Endothelial cell of umbilical vein (primary cell): ENCODE data around the gene DENND1B. TPM values are rescaled to one million over a fixed set of nuclear protein-coding genes. Genes with fewer than 3 reads are reported as not detected.

Source experiments
- BruUV-seq: library from RNA; stranded (reverse); fragments of 400-500 nt; replicated peaks from 2 replicates; lab custom pipeline; 2021; lab: Mats Ljungman, UMichigan
- CTCF ChIA-PET: fragments of 300-600, 350-600 bp; sonication (Branson Sonifier 250); formaldehyde crosslinking; loops from one replicate; lab custom pipeline; 2021; ENCODE audit warnings: antibody characterized with exemption, inconsistent platforms; lab: Charles Lee
- POLR2A ChIA-PET: fragments of 300-600, 350-600 bp; sonication (Branson Sonifier 250); formaldehyde crosslinking; loops from one replicate; lab custom pipeline; 2021; ENCODE audit warnings: antibody characterized with exemption, inconsistent platforms; lab: Charles Lee
- DNase-seq: peaks from one replicate; pipeline ENCODE4 v3.0.0-alpha.2; 2011; ENCODE audit warnings: low read depth, low spot score
- FAIRE-seq: peaks from 2 replicates; lab custom pipeline; 2011; peaks lifted over from hg19 to GRCh38; lab: Jason Lieb, UNC
- H2AFZ ChIP-seq: 2 replicates; pipeline ENCODE4 v1.6.0; 2012; ENCODE audit warnings: low read depth, low read length, control low read depth, inconsistent platforms
- H3K27ac ChIP-seq: 2 replicates; pipeline ENCODE4 v1.5.1; 2011; ENCODE audit warnings: low read depth, mild to moderate bottlenecking, control low read depth, low read length, moderate library complexity; ENCODE audit not compliant: insufficient read depth
- H3K27me3 ChIP-seq, 2 experiments: 2 replicates each; pipeline versions ENCODE4 v1.6.0 to v1.6.1; 2011; ENCODE audit warnings: low read length in 2 of 2, mixed read lengths in 1 of 2; ENCODE audit not compliant: control insufficient read depth in 2 of 2, insufficient read depth in 2 of 2
- H3K36me3 ChIP-seq, 2 experiments: 2 replicates in 1 of 2; 3 replicates in 1 of 2; pipeline ENCODE4 v1.5.1; 2011; ENCODE audit warnings: low read length in 2 of 2, mild to moderate bottlenecking in 1 of 2, moderate library complexity in 1 of 2; ENCODE audit not compliant: control insufficient read depth in 2 of 2, insufficient read depth in 2 of 2; ENCODE audit errors: extremely low read depth in 1 of 2
- H3K4me1 ChIP-seq: 3 replicates; pipeline ENCODE4 v1.5.1; 2011; ENCODE audit warnings: mild to moderate bottlenecking, low read length; ENCODE audit not compliant: control insufficient read depth, insufficient read depth; ENCODE audit errors: extremely low read depth
- H3K4me2 ChIP-seq: 2 replicates; pipeline ENCODE4 v1.6.1; 2011; ENCODE audit warnings: low read length, control low read depth, mixed read lengths; ENCODE audit not compliant: insufficient read depth
- H3K4me3 ChIP-seq, 3 experiments: fragments of 200-600 bp in 1 of 3; sonication (generic), shearing (Covaris generic) in 1 of 3; replicated peaks in 1 of 3; 2 replicates each; pipeline ENCODE4 v1.5.1; 2011 to 2016; ENCODE audit warnings: control low read depth in 3 of 3, low read length in 3 of 3, mild to moderate bottlenecking in 2 of 3, inconsistent platforms in 1 of 3, low read depth in 1 of 3, moderate library complexity in 1 of 3; ENCODE audit not compliant: insufficient read depth in 1 of 3
- H3K79me2 ChIP-seq: 2 replicates; pipeline ENCODE4 v1.6.0; 2012; ENCODE audit warnings: low read length, inconsistent platforms; ENCODE audit not compliant: control insufficient read depth, insufficient read depth
- H3K9ac ChIP-seq: replicated peaks from 2 replicates; pipeline ENCODE3; 2011; ENCODE audit warnings: low read length, control low read depth; ENCODE audit not compliant: insufficient read depth; ENCODE audit errors: extremely low read depth
- H3K9me1 ChIP-seq: replicated peaks from 3 replicates; pipeline ENCODE4 v1.6.0; 2011; ENCODE audit warnings: mild to moderate bottlenecking, low read length; ENCODE audit not compliant: control insufficient read depth, insufficient read depth; ENCODE audit errors: extremely low read depth
- H3K9me3 ChIP-seq: replicated peaks from 2 replicates; pipeline ENCODE4 v1.5.1; 2012; ENCODE audit warnings: low read length, inconsistent platforms; ENCODE audit not compliant: control insufficient read depth, insufficient read depth
- H4K20me1 ChIP-seq: replicated peaks from 2 replicates; pipeline ENCODE3; 2011; ENCODE audit warnings: mild to moderate bottlenecking, low read length; ENCODE audit not compliant: control insufficient read depth, insufficient read depth; ENCODE audit errors: extremely low read depth
- FOS ChIP-seq: IDR thresholded peaks from 2 replicates; pipeline ENCODE4 v1.6.1; 2011; ENCODE audit warnings: mild to moderate bottlenecking, low read length, moderate library complexity, borderline replicate concordance; ENCODE audit not compliant: insufficient read depth
- JUN ChIP-seq: IDR thresholded peaks from 2 replicates; pipeline ENCODE4 v1.6.1; 2011; ENCODE audit warnings: borderline replicate concordance, low read depth; ENCODE audit not compliant: insufficient read length, insufficient read depth
- MYC ChIP-seq: IDR thresholded peaks from one replicate; pipeline ENCODE4 v1.6.1; 2011; ENCODE audit warnings: mild to moderate bottlenecking, low read depth, low read length
- POLR2A ChIP-seq: IDR thresholded peaks from 2 replicates; pipeline ENCODE4 v1.6.1; 2012; ENCODE audit warnings: low read depth, mild to moderate bottlenecking, control low read depth, low read length
- POLR2AphosphoS5 ChIP-seq: IDR thresholded peaks from 2 replicates; pipeline ENCODE4 v1.6.1; 2012; ENCODE audit warnings: low read depth, mild to moderate bottlenecking, control low read depth, low read length, moderate library complexity; ENCODE audit not compliant: insufficient read depth
- dilution Hi-C: fragments of 300-500 bp; cut with MboI; formaldehyde crosslinking; loops from one replicate; pipeline ENCODE4 v1.15.0; 2019; ENCODE audit warnings: low sequenced_read_pairs; ENCODE audit not compliant: extremely low pct_ligation_motif_present
- intact Hi-C: fragments of 100-400 bp; cut with micrococcal nuclease; formaldehyde crosslinking; loops from one replicate; pipeline ENCODE4 v1.10.0; 2022
- polyA plus RNA-seq, 4 experiments: library from polyadenylated mRNA; depleted of rRNA in 3 of 4; stranded (reverse) in 3 of 4; unstranded in 1 of 4; fragments of >200 nt; gene quantifications; 2 replicates each; pipeline versions ENCODE4 v1.2.1 to v1.2.3, GENCODE V29; 2011 to 2012; ENCODE audit warnings: missing spikeins in 1 of 4
- total RNA-seq: library from RNA; stranded (reverse); gene quantifications from 2 replicates; pipeline ENCODE4 v1.2.3, GENCODE V29; 2021
- TF ChIP-seq, protein P1 (sequence below), 2 donors: IDR thresholded peaks; 1 replicate in 1 of 2; 2 replicates in 1 of 2; pipeline ENCODE4 v1.5.1; 2011; ENCODE audit warnings: low read length in 2 of 2, mild to moderate bottlenecking in 2 of 2, moderate library complexity in 2 of 2, control low read depth in 1 of 2, inconsistent platforms in 1 of 2, low read depth in 1 of 2; ENCODE audit not compliant: insufficient read depth in 1 of 2; ENCODE audit errors: extremely low read depth in 1 of 2
- TF ChIP-seq, protein P2 (sequence below): IDR thresholded peaks from 2 replicates; pipeline ENCODE4 v1.6.1; 2011; ENCODE audit not compliant: insufficient read depth, insufficient read length

DENND1B gene
- total and polyA plus RNA-seq, 2 donors (not counting 3 experiments of a cell fraction or from before 2014, with no cell fraction given), result 0.97 to 3.3 TPM

DNA sequence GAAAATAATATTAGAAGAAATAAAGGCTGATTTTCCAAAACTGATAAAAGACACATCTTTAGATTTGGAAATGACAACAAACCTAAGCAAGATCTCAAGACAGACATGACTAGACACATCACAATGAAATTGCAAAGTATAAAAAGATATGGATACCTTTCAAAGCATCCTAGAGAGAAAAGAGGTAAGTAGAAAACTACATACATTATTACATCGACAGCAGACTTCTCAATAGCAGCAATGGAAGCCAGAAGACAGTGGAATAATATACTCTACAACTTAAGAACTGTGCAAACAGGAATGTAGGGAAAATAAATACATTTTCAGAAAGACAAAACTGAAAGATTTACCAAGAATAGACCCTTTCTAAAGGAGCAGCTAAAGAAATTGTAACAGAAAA is 50.2 kb downstream of the DENND1B start:
- no peak overlapping the region for H3K4me3 ChIP-seq
- H3K79me2 ChIP-seq, result no peaks in the 10 kb centered on the region
- peaks cover 2% of the 10 kb centered on the region for H3K4me1 ChIP-seq
- H3K9ac ChIP-seq, result no peak overlapping the region
- TF ChIP-seq MYC, result no peak
- no peak for TF ChIP-seq POLR2AphosphoS5
- H4K20me1 ChIP-seq, result no peaks in the 10 kb centered on the region
- H3K9me1 ChIP-seq, result no peaks in the 10 kb centered on the region
- dilution Hi-C loops (no loop called here), intact Hi-C loops (no loop called here)
- ChIA-PET POLR2A (no interaction called here), CTCF (no interaction called here)
- H3K36me3 ChIP-seq, result no peaks in the 10 kb centered on the region
- no peak for FAIRE-seq
- no peaks in the 10 kb centered on the region for H3K9me3 ChIP-seq
- DNase-seq, result peak; percentile 25
- H3K4me2 ChIP-seq, result no peak overlapping the region
- no TSS peak for BruUV-seq
- no peak overlapping the region for H3K27ac ChIP-seq
- H3K27me3 ChIP-seq, result no peaks in the 10 kb centered on the region
- H2AFZ ChIP-seq, result no peak overlapping the region

DNA sequence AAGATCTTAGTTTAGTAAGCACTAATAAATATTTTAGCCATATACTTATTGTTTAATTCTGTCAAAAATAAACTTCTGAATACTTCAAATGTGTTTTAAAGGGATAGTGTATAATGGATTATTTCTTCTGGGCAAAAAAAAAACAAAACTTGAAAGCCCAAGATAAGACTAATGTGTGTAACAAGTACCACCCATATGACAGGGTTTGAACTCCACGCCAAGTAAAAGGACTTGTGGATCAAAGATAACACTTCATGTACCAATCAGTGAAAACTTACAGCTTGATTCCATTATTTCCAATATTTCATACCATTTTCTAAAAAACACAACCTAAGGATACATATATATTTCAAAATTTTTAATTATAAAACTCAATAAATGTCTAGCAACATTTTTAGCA is 59.5 kb downstream of the DENND1B start:
- intact Hi-C loops (no loop called here), dilution Hi-C loops (no loop called here)
- no TSS peak for BruUV-seq
- Histone ChIP-seq H2AFZ (no peak overlapping the region), H3K4me1 (no peaks in the 10 kb centered on the region), H3K79me2 (no peaks in the 10 kb centered on the region), H3K27ac (no peak overlapping the region), H3K36me3 (no peaks in the 10 kb centered on the region), H3K27me3 (no peaks in the 10 kb centered on the region), H3K9ac (no peak overlapping the region), H4K20me1 (no peaks in the 10 kb centered on the region), H3K4me3 (no peak overlapping the region), H3K4me2 (no peak overlapping the region), H3K9me3 (no peaks in the 10 kb centered on the region), H3K9me1 (no peaks in the 10 kb centered on the region)
- DNase-seq, result no peak
- FAIRE-seq, result no peak
- CTCF ChIA-PET, result interaction anchor here (1.0 to 2.0 kb wide), 2 partner anchors 10 to 13 kb away, joined by 4 to 5 read pairs; no protein-coding TSS in a partner anchor
- TF ChIP-seq MYC (no peak), JUN (no peak), POLR2AphosphoS5 (no peak), POLR2A (no peak), FOS (no peak)
- TF ChIP-seq, protein P1, sequence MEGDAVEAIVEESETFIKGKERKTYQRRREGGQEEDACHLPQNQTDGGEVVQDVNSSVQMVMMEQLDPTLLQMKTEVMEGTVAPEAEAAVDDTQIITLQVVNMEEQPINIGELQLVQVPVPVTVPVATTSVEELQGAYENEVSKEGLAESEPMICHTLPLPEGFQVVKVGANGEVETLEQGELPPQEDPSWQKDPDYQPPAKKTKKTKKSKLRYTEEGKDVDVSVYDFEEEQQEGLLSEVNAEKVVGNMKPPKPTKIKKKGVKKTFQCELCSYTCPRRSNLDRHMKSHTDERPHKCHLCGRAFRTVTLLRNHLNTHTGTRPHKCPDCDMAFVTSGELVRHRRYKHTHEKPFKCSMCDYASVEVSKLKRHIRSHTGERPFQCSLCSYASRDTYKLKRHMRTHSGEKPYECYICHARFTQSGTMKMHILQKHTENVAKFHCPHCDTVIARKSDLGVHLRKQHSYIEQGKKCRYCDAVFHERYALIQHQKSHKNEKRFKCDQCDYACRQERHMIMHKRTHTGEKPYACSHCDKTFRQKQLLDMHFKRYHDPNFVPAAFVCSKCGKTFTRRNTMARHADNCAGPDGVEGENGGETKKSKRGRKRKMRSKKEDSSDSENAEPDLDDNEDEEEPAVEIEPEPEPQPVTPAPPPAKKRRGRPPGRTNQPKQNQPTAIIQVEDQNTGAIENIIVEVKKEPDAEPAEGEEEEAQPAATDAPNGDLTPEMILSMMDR (IDR thresholded peaks at IDR 0.05; ENCODE audit: extremely low read depth in 1 of 2, insufficient read depth in 1 of 2, low read depth in 1 of 2, low read length in 2 of 2), result no peak
- TF ChIP-seq, protein P2, sequence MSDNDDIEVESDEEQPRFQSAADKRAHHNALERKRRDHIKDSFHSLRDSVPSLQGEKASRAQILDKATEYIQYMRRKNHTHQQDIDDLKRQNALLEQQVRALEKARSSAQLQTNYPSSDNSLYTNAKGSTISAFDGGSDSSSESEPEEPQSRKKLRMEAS, result no peak
- POLR2A ChIA-PET, result no interaction called here
